Measurements from ENCODE around the gene OSBPL3. TPM values are rescaled to one million over a fixed set of nuclear protein-coding genes. Genes with fewer than 3 reads are reported as not detected.

The OSBPL3 gene
- polyA plus RNA-seq, 1 donor from 2014 or later: 0.26 TPM

GRCh38 chr7:24902276-24902675 is 77.7 kb downstream of the OSBPL3 start:
- H3K36me3 ChIP-seq (ENCODE audit: insufficient read depth, low read length): no peaks in the 10 kb centered on the region
- no peak overlapping the region for H3K4me3 ChIP-seq (ENCODE audit: low read length)
- no peaks in the 10 kb centered on the region for H3K27me3 ChIP-seq (ENCODE audit: insufficient read depth, low read depth, low read length)
- no peaks in the 10 kb centered on the region for H3K9me2 ChIP-seq (ENCODE audit: insufficient read depth, low read length)
- no peaks in the 10 kb centered on the region for H3K79me2 ChIP-seq (replicated peaks; ENCODE audit: insufficient read depth, low read length)
- H4K20me1 ChIP-seq (ENCODE audit: insufficient read depth): no peaks in the 10 kb centered on the region
- no peak overlapping the region for H2AFZ ChIP-seq (ENCODE audit: low read depth, low read length)
- TF ChIP-seq POLR2AphosphoS5 (IDR thresholded peaks at IDR 0.05) (no peak), SMC3 (conservative IDR thresholded peaks at IDR 0.05; ENCODE audit: poor library complexity) (no peak), TAF1 (IDR thresholded peaks at IDR 0.05; ENCODE audit: low read depth) (no peak), RAD21 (conservative IDR thresholded peaks at IDR 0.05) (no peak), EP300 (conservative IDR thresholded peaks at IDR 0.05; ENCODE audit: poor library complexity, severe bottlenecking) (no peak)
- no peak overlapping the region for H3K9ac ChIP-seq (ENCODE audit: low read length)
- H3F3A ChIP-seq (ENCODE audit: insufficient read depth, low read length, poor library complexity, severe bottlenecking): no peaks in the 10 kb centered on the region
- no peak overlapping the region for H3K4me2 ChIP-seq (ENCODE audit: low read length)
- H3K27ac ChIP-seq (ENCODE audit: low read length): no peak overlapping the region
- H3K9me3 ChIP-seq (ENCODE audit: low read length): no peaks in the 10 kb centered on the region

- Histone ChIP-seq H3K79me2 (replicated peaks; ENCODE audit: insufficient read depth, low read length) (no peaks in the 10 kb centered on the region), H3K9me2 (ENCODE audit: insufficient read depth, low read length) (no peaks in the 10 kb centered on the region), H3K9ac (ENCODE audit: low read length) (no peak overlapping the region), H3K4me3 (ENCODE audit: low read length) (no peak overlapping the region), H2AFZ (ENCODE audit: low read depth, low read length) (no peak overlapping the region), H3K27ac (ENCODE audit: low read length) (no peak overlapping the region), H3K27me3 (ENCODE audit: insufficient read depth, low read depth, low read length) (no peaks in the 10 kb centered on the region), H3K4me2 (ENCODE audit: low read length) (no peak overlapping the region), H4K20me1 (ENCODE audit: insufficient read depth) (no peaks in the 10 kb centered on the region), H3K36me3 (ENCODE audit: insufficient read depth, low read length) (no peaks in the 10 kb centered on the region), H3F3A (ENCODE audit: insufficient read depth, low read length, poor library complexity, severe bottlenecking) (no peaks in the 10 kb centered on the region), H3K9me3 (ENCODE audit: low read length) (no peaks in the 10 kb centered on the region)
- TF ChIP-seq EZH2 (IDR thresholded peaks at IDR 0.05; ENCODE audit: borderline replicate concordance, insufficient read depth, low read length, poor library complexity, severe bottlenecking) (no peak), RAD21 (conservative IDR thresholded peaks at IDR 0.05) (no peak), MXI1 (conservative IDR thresholded peaks at IDR 0.05; ENCODE audit: poor library complexity, severe bottlenecking) (no peak), SMC3 (conservative IDR thresholded peaks at IDR 0.05; ENCODE audit: poor library complexity) (no peak), EP300 (conservative IDR thresholded peaks at IDR 0.05; ENCODE audit: poor library complexity, severe bottlenecking) (no peak), REST (IDR thresholded peaks at IDR 0.05; ENCODE audit: borderline replicate concordance) (no peak), CTCF (IDR thresholded peaks at IDR 0.05; ENCODE audit: poor library complexity, severe bottlenecking) (no peak), POLR2AphosphoS5 (IDR thresholded peaks at IDR 0.05) (no peak), TAF1 (IDR thresholded peaks at IDR 0.05; ENCODE audit: low read depth) (no peak)
Measured at GRCh38 chr7:24899905-24900304, 80.1 kb downstream of the OSBPL3 start.

All from neural cell (in vitro differentiated cells).